ENCODE data around the gene LRP6. TPM values are rescaled to one million over a fixed set of nuclear protein-coding genes. Genes with fewer than 3 reads are reported as not detected.

LRP6 gene
- total and polyA plus RNA-seq, 9 donors: 11.9 to 46.5 (median 40.8) TPM

GRCh38 chr12:12190087-12190809 is 76.6 kb downstream of the LRP6 start:
- no peaks in the 10 kb centered on the region for H3K9me3 ChIP-seq
- H3K4me1 ChIP-seq (ENCODE audit: insufficient read depth): peaks cover 1% of the 10 kb centered on the region
- no peaks in the 10 kb centered on the region for H3K27me3 ChIP-seq
- intact Hi-C loops (cut with DNase I): loop anchor here in 1 of 4 donors (10.0 kb wide), 1 partner anchor 405 kb away; no protein-coding TSS in a partner anchor
- TF ChIP-seq EP300 (IDR thresholded peaks at IDR 0.05) (no peak), POLR2A (IDR thresholded peaks at IDR 0.05) (no peak), CTCF (IDR thresholded peaks at IDR 0.05) (no peak)
- 93 to 98% (median 96%) methylated on average over 1 of the region's 1 CpG for WGBS, 3 donors
- DNase-seq: no peak
- H3K36me3 ChIP-seq: no peaks in the 10 kb centered on the region
- no peak overlapping the region for H3K4me3 ChIP-seq
- no peak overlapping the region for H3K27ac ChIP-seq

- TF ChIP-seq CTCF (IDR thresholded peaks at IDR 0.05) (no peak), POLR2A (IDR thresholded peaks at IDR 0.05) (no peak), EP300 (IDR thresholded peaks at IDR 0.05) (no peak)
- Histone ChIP-seq H3K4me3 (no peak overlapping the region), H3K4me1 (ENCODE audit: insufficient read depth) (peaks cover 4% of the 10 kb centered on the region), H3K36me3 (no peaks in the 10 kb centered on the region), H3K27me3 (no peaks in the 10 kb centered on the region), H3K9me3 (no peaks in the 10 kb centered on the region), H3K27ac (no peak overlapping the region)
- intact Hi-C loops (cut with DNase I): no loop called here
- DNase-seq: no peak
- 58 to 67% (median 66%) methylated on average over 2 of the region's 2 CpGs for WGBS, 3 donors
Measured at GRCh38 chr12:12185414-12185813, 81.4 kb downstream of the LRP6 start.

GRCh38 chr12:12182703-12183365 is 84.0 kb downstream of the LRP6 start:
- peak in 2 of 5 donors; percentile 24 to 26 for DNase-seq
- intact Hi-C loops (cut with DNase I): no loop called here
- H3K27ac ChIP-seq: peak overlapping the region in 1 of 2 donors; percentile 59
- H3K9me3 ChIP-seq: no peaks in the 10 kb centered on the region
- H3K36me3 ChIP-seq: no peaks in the 10 kb centered on the region
- H3K27me3 ChIP-seq: no peaks in the 10 kb centered on the region
- H3K4me1 ChIP-seq (ENCODE audit: insufficient read depth): peaks cover 4% of the 10 kb centered on the region
- TF ChIP-seq CTCF (IDR thresholded peaks at IDR 0.05) (no peak), EP300 (IDR thresholded peaks at IDR 0.05) (no peak), POLR2A (IDR thresholded peaks at IDR 0.05) (no peak)
- no peak overlapping the region for H3K4me3 ChIP-seq
- 20 to 33% (median 27%) methylated on average over 1 of the region's 1 CpG for WGBS, 3 donors

GRCh38 chr12:12181511-12181910 is 85.3 kb downstream of the LRP6 start:
- Histone ChIP-seq H3K27ac (no peak overlapping the region), H3K27me3 (no peaks in the 10 kb centered on the region), H3K4me1 (ENCODE audit: insufficient read depth) (peaks cover 2% of the 10 kb centered on the region), H3K4me3 (no peak overlapping the region), H3K36me3 (no peaks in the 10 kb centered on the region), H3K9me3 (no peaks in the 10 kb centered on the region)
- intact Hi-C loops (cut with DNase I): no loop called here
- TF ChIP-seq POLR2A (IDR thresholded peaks at IDR 0.05) (no peak), EP300 (IDR thresholded peaks at IDR 0.05) (no peak), CTCF (IDR thresholded peaks at IDR 0.05) (no peak)
- WGBS, 3 donors: 94 to 96% (median 95%) methylated on average over 1 of the region's 1 CpG
- no peak for DNase-seq

Data from ovary (tissue), 9 donors.